Limb (tissue), 2 donors: Measurements from ENCODE around the gene RTCA.
"Not testable (repeated sequence)": the region's sequence is repeated elsewhere in the genome, so short reads cannot be mapped to it uniquely, and the experiment has no call there.

Source experiments
- DNase-seq, 2 donors: peaks; one replicate each; pipeline ENCODE4 v3.0.0-alpha.2; 2016; ENCODE audit errors: extremely low spot score in 2 of 2

Gene RTCA

DNA sequence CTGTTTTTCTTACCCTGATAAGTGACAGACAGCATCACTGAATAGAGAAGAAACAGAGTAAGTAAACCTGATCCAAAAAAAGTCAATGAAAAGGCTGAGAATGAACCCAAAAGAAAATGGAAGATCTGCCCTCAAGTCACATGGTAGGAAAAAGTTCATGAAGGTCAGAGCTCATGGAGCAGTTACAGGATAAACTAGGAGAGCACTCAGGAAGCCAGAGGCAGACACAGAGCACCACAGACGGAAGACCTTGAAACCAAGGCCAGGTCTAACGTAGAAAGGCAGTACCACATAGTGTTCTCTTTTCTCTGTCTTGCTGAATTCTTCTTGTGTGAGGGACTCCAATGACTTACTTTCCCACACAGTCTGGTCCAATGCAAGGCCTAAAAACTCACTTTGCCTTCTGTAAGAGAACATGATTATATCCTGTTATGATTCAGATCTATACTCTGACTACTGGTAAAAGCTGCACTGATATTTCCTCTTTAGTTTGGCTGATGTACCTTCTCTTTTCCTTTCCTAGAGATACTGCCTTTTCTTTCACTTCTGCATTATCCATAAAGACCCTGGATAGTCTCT is 40.8 kb downstream of the RTCA start:
- no peak for DNase-seq

DNA sequence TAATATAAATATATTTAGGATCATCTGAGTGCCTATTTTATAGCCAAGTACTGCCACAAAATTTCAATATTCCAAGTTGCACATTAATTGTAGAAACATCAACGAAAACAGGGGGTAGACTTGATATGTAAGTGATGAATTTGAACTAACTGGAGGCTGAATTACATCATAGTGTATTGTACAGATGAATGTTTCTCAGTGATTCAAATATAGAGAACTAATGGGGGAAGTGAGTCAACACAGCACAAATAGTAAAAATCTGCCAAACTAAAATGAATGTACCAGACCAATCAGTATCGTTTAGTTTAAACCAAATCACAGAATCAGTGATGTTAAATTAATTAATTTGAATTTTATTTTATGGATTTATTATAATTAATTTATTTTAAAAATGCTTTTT is 42.8 kb downstream of the RTCA start:
- DNase-seq: no peak

DNA sequence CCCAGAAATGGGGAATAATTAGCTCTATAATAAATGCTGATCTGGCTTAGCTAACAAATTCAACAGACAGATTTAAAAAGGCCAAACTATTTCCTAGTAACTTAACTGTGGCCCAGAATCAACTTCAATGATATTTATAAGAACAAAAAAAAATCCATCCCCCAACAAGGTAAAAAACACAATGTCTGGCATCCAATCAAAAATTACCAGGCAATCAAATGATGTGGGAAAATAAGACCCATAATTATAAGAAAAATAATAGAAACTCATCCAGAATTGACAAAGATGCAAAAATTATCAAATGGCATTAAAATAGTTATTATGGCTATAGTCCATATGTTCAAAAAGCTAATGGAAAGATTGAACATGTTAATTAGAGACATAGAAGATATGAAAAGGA is 43.8 kb downstream of the RTCA start:
- DNase-seq: no peak

DNA sequence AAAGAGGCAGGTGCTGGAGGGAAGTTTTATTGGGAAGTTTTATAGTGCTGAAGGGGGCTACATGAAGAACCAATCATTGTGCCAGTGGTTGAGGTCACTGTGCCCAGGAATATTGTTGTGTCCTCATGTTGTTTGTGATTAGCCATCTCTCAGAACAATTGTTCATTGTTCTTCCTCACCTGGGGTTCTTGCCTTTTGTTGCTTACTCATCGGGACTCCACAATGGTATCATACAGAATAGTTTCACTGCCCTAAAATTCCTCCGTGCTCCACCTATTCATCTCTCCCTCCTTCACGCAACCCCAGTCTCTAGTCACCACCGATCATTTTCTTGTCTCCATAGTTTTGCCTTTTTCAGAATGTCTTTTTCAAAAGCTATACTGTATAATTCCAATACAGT is 47.4 kb downstream of the RTCA start:
- no peak for DNase-seq

DNA sequence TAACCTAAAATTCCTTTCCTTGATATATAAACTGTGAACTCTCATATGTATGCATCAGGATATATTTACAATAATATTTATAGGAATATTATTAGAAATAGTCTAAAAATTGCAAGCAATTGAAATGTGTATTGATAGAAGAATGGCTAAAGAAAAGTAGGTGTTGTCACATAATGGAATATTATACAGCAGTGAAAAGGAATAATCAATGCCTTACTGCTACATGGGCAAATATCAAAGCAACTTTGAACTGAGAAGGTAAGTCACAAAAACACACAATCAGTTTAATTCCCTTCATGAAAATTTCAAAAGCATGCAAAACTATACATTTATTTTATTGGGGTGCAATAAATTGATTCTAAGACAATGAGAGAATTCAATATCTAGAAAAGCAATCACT is 50.6 kb downstream of the RTCA start:
- DNase-seq: no peak

DNA sequence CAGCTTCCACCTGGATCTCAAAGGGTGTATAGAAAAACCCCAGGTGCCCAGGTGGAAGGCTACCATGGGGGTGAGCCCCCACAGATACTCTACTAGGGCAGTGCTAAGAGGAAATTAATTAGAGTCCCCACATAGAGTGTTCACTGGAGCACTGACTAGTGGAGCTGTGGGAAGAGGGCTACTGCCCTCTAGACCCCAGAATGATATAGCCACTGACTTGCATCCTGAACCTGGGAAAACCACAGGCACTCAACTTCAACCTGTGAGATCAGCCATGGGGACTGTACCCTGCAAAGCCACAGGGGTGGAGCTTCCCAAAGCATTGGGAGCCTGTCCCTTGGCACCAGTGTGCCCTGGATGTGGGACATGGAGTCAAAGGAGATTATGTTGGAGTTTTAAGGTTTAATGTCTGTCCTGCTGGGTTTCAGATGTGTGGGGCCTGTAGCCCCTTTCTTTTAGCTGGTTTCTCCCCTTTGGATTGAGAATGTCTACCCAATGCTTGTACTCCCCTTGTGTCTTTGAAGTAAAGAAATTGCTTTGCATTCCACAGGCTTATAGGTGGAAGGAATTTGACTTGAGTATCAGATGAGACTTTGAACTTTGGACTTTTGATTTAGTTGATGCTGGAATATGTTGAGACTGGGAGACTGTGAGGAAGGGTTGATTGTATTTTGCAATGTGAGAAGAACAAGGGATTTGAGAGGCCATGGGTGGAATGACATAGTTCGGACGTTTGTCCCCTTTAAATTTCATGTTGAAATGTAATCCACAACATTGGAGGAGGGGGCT is 54.5 kb downstream of the RTCA start:
- no peak for DNase-seq

DNA sequence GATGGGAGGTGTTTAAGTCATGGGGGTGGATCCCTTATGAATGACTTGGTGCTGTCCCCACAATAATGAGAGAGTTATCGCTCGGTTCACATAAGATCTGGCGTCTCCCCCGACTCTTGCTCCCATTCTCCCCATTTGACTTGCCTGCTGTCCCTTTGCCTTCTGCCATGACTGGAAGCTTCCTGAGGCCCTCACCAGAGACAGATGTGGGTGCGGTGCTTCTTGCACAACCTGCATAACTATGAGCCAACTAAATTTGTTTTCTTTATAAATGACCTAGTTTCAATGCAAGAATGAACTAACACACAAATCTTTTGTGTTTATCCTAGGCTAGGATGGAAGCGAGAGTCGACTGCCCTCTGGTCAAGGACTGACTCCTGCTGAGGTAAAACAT is 55.1 kb downstream of the RTCA start:
- DNase-seq: no peak

DNA sequence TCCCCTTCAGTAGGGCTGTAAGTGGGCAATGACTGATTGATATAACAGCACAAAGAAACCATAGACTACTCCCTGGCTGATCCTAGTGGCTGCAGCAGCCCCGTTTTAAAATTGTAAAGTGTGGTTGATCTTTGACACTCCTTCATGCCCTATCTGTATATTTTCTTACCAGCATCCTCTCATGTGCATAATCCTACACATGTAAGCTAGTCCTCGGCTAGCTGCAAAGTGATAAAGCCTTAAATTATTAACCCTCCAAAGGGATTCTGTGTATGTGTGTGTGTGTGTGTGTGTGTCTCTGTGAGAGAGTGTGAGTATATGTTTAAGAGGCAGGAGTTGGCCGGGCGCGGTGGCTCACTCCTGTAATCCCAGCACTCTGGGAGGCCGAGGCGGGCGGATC is 55.5 kb downstream of the RTCA start:
- no peak for DNase-seq

DNA sequence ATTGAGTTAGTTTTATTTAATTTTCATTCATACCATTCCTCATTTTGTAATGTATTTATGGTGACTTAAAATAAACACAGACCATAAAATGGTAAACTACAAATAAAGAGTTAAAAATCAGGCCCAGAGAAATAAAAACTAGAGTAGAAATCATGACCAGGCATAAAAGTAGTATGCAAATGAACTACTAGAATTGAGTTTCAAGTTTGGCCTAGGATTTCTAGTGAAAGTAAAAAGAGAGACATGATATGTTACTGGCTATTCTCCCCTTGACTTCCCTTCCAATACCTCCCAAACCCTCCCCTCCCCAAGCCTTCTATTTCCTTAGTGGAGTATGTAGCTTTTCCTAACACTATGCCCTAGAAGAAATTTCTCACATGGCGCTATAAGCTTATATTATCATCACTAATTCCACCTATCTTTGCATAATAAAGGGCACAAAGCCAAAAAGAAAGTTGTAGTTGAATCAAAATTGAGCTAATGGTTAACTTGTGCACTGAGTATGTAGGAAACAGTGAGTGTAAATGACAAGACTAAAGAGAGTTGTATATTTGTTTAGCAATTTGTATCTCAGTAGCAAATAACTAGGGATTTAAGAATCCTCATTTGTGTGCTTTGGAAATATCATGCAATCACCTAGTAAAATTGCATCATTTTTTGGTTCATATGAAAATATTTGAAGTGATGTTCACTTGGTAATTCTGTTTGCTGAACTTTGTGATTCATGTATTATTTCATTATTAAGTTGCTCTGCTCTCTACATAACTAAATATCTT is 56.6 kb downstream of the RTCA start:
- DNase-seq: peak in 1 of 2 donors; percentile 1

DNA sequence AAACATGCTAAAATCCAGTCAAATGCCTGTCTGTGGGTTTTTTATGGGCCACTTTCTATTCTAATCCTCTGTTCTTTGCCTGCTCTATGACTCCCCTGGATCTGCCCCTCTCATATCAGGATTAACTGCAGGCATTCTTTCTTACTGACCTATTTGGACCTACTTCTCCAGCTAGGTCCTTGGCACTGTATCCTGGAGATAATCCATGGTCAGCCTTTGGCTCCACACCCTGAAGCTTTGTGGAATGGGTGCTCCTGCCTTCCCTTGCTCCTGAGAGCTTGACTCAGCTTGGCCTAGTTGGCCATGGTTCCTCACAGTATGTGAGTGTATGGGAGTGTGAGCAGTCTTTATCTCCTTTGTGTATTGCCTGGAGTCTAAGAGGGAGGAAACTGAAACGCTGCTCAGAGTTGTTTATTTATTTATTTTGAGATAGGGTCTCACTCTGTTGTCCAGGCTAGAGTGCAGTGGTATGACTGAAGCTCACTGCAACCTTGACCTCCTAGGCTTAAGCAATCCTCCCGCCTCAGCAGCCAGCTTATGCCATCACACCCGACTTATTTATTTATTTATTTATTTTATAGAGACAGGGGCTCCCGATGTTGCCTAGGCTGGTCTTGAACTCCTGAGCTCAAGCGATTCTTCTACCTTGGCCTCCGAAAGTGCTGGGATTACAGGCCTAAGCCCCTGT is 57.5 kb downstream of the RTCA start:
- DNase-seq: no peak

DNA sequence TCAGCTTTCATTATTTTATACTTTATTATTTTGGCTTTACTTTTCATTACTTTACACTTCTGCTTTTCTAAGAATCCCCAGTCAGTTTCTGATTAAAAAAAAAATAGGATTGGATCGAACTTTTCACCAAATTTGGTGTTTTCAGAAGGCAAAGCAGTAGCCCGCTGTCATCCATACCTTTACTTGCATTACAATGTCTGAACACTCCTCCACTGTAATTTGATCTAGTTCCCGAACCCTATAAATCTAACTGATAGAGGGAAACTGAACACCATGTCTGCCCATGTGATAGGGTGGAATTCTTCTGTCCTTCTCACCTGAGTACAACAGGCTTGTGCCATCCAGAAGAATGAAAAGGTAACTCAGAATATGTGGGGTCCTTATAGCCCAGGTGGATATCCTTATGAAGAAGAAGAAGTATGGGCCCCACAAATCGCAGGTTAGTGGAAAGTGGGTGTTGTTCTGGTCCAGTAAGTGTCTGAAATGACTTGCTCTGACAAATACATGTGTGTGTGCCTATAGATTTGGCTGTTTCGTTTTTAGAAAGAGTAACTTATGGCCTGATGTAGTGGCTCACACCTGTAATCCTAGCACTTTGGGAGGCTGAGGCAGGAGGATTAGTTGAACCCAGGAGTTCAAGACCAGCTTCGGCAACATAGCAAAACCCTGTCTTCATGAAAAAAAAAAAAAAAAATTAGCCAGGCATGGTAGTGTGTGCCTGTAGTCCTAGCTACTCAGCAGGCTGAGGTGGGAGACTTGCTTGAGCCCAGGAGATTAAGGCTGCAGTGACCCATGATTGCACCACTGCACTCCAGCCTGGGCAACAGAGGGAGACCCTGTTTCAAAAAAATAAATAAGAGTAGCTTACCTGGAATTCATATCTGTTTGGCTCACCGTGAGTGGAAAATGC is 59.7 kb downstream of the RTCA start:
- no peak for DNase-seq

DNA sequence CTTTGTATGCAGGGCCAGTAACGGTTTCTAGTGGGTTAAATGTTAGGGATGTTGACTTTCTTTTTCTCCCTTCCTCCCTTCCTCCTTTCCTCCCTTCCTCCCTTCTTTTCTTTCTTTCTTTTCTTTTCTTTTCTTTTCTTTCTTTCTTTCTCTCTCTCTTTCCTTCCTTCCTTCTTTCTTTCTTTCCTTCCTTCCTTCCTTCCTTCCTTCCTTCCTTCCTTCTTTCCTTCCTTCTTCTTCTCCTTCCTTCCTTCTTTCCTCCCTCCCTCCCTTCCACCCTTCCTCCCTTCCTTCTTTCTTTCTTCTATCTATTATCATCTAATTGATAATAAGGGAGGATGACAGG is 60.3 kb downstream of the RTCA start:
- not testable (repeated sequence) for DNase-seq

DNA sequence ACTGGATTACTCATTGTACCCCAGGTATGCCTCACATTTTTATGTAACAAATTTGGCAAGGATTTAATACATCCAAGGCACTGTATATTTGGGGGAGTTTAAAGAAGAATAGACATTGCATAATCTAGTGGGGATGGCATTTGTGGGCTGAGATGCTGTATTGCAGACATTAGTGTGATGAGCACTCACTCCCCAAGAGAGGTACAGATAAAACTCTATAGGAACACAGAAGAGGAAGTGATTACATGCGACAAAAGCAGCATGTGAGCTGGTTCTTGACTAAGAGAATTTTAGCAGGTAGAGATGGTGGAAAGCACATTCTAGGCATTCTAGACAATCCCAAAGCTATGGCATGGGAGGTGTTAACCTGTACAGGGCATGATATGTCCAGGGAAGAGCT is 62.1 kb downstream of the RTCA start:
- no peak for DNase-seq

DNA sequence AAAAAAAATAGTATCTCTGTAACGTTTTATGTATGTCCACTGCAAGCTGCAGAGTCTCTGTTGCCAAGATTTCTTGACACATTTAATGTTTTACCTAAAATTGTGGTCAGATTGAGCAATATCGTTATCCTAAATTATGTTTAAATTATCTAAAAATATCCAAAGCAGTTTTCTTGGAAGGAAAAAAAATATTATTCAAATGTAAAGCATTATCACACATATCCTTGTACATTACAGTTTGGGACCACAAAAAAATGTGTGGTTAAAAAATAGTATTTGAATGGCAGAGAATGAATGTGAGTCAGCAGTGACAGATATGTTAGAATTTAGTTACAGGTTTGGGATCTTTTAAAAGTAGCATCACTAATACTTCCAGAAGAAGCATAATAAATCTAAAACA is 65.1 kb downstream of the RTCA start:
- DNase-seq: not testable (repeated sequence)

DNA sequence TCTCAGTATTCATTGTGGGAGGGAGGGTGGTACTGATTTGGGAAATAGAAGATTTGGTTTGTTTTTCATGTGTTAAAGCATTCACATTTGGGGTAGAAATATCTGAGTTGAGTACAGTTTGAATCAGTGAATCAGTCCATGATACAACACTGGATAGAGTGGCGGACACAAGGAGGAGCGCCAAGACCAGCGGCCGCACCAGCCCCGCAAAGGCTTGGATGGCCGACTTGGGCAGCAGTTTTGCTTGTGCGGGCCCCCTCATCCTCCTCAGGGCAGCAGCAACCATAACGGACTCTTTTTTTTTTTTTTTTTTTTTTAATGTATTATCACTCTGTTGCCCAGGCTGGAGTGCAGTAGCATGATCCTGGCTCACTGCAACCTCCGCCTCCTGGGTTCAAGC is 66.3 kb downstream of the RTCA start:
- no peak for DNase-seq

DNA sequence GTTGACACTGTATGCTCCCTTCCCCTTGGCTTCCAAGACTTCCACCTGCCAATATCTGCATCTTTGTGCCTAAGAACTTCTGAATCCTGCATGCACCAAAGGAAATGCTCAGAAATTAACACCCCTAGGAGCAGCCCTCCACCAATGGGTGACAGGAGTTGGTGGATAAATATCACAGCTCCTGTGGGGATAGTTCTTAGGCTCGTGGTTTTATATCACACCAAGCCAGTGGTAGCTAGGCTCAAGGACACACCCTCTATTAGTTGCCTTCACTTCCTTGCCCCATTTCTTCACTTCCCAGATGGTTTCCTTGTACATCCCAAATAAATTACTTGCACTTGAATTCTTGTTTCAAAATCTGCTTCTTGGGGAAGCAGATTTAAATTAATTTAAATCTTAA is 69.4 kb downstream of the RTCA start:
- DNase-seq: no peak

DNA sequence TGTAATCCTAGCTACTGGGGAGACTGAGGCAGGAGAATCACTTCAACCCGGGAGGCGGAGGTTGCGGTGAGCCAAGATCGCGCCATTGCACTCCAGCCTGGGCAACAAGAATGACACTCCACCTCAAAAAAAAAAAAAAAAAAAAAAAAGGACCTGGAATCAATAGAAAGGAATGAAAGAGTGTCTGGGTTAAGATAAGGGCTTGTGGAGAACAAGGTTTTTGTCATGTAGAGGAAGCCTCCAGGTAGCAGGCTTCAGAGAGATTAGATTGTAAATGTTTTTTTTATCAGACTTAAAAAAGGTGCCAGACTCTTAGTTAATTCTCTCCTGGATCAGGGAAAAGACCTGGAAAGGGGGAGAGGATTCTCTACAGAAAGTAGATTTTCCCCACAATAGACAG is 71.9 kb downstream of the RTCA start:
- not testable (repeated sequence) for DNase-seq

DNA sequence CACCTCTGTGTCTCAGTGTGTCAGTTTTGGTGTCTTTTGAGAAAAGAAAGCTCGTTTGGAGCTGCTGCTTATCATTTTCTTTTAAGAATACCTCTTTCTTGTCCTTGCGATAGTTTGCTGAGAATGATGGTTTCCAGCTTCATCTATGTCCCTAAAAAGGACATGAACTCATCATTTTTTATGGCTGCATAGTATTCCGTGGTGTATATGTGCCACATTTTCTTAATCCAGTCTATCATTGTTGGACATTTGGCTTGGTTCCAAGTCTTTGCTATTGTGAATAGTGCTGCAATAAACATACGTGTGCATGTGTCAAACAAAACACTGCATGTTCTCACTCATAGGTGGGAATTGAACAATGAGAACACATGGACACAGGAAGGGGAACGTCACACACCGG is 73.7 kb downstream of the RTCA start:
- not testable (repeated sequence) for DNase-seq

DNA sequence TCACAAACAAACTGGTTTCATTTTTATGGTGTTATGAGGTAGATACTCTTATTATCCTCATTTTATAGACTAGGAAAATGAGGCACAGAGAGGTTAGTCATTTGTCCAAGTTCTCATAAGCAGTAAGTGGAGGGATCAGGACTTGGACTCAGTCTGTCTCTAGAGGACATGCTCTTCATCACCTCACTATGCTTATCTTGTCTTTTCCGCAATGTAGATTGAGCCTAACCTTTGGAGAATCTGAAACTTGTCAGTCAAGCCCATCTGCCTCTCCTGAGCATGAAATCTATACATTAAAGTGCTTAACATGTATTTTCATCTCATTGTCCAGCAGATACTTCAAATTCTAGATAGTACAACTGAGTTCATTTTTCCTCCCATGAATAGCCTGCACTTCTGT is 74.5 kb downstream of the RTCA start:
- no peak for DNase-seq

DNA sequence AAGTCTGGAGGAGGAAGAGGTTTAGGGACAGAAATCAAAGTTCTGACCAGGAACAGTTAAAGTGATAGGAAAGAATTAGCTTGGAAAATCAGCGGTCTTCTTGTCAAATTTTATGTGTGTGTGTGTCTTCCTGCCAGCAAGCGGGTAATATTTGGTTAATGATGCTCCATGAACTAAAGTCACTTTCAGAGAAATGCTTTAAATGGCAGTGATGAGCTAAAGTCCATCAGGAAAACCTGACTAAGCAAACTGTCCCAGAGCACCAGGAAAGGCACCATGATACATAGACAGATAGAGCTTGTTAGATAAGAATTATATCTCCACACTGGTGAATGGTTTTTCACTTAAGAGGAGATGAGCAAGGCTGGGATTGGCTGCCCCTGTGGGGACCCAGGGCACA is 76.3 kb downstream of the RTCA start:
- DNase-seq: no peak
